Adipocyte (in vitro differentiated cells): ENCODE data around the gene TET1.
"Not testable (repeated sequence)": the region's sequence is repeated elsewhere in the genome, so short reads cannot be mapped to it uniquely, and the experiment has no call there.

Source experiments
- DNase-seq: peaks from one replicate; pipeline ENCODE4 v3.0.0-alpha.2; 2015; ENCODE audit warnings: low read depth
- H3K27me3 ChIP-seq: replicated peaks from 2 replicates; pipeline ENCODE4 v1.7.0; 2013; ENCODE audit warnings: mild to moderate bottlenecking, low read length, moderate library complexity; ENCODE audit not compliant: control insufficient read depth, insufficient read depth
- H3K36me3 ChIP-seq: 2 replicates; pipeline ENCODE4 v1.7.0; 2013; ENCODE audit warnings: low read length, mild to moderate bottlenecking, moderate library complexity; ENCODE audit not compliant: control insufficient read depth, insufficient read depth, severe bottlenecking
- H3K4me1 ChIP-seq: 2 replicates; pipeline ENCODE4 v1.7.0; 2013; ENCODE audit warnings: mild to moderate bottlenecking, low read length, moderate library complexity; ENCODE audit not compliant: control insufficient read depth, insufficient read depth
- H3K4me3 ChIP-seq: 2 replicates; pipeline ENCODE4 v1.7.0; 2013; ENCODE audit warnings: mild to moderate bottlenecking, low read length, moderate library complexity
- H3K9ac ChIP-seq: 2 replicates; pipeline ENCODE4 v1.7.0; 2013; ENCODE audit warnings: mild to moderate bottlenecking, low read length, moderate library complexity
- H3K9me3 ChIP-seq: 2 replicates; pipeline ENCODE4 v1.7.0; 2013; ENCODE audit warnings: mild to moderate bottlenecking, low read length, moderate library complexity; ENCODE audit not compliant: control insufficient read depth

Gene TET1

GRCh38 chr10:68717435-68717834, 157.3 kb downstream of the TET1 start:
- Histone ChIP-seq H3K4me1 (peaks cover 5% of the 10 kb centered on the region), H3K27me3 (no peaks in the 10 kb centered on the region), H3K9ac (no peak overlapping the region), H3K36me3 (no peaks in the 10 kb centered on the region), H3K9me3 (no peaks in the 10 kb centered on the region), H3K4me3 (no peak overlapping the region)
- DNase-seq, result no peak

- peak; percentile 99 for DNase-seq
Observed at GRCh38 chr10:68720793-68721672, 160.9 kb downstream of the TET1 start, which contains the start of gene CCAR1. Gene CCAR1 (plus strand): TSS chr10:68721239. CDS start chr10:68722505, 1,266 bp downstream.

DNA sequence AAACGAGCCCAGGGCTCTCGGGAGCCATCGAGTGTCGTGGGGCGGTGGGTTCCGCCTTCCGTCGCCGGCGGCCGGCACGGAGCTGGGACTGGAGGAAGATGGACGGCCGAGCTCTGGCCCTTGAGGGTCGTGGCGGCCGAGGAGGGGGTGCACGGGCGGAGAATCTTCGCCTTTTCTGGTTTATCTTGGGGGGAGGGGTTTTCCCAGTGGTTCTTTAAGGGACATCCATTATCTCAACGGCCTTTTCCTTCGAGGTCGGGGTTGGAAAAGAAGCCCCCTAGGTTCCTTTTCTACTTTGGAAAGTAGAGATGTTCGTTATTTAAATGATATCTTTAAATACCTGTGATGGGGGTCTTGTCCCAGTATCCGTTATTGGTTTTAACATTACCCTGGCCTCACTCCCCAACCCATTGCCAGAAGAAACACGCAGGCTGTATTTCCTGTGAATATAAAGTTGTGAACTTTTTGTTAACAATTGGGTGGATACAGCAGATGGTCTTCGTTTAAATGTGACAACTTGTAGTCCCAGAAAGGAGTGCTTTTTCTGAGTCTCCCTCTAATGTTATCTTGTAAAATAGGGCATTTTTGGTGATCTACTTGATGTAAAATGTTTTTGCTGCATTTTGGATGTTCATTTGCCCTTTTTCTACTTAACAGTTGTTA, 161.7 kb downstream of the TET1 start:
- peak; percentile 40 for DNase-seq
- Histone ChIP-seq H3K4me3 (peak overlapping the region; percentile 97), H3K27me3 (no peaks in the 10 kb centered on the region), H3K36me3 (peaks cover 29% of the 10 kb centered on the region), H3K9ac (peak overlapping the region; percentile 98), H3K9me3 (no peaks in the 10 kb centered on the region), H3K4me1 (peaks cover 9% of the 10 kb centered on the region)

More at GRCh38 chr10:68720793-68721672, 160.9 kb downstream of the TET1 start, which contains the start of gene CCAR1:
- Histone ChIP-seq H3K4me1 (peaks cover 9% of the 10 kb centered on the region), H3K27me3 (no peaks in the 10 kb centered on the region), H3K9ac (peak within 1 kb of the TSS; percentile 98), H3K36me3 (peaks cover 24% of the 10 kb centered on the region), H3K4me3 (peak within 1 kb of the TSS; percentile 97), H3K9me3 (no peaks in the 10 kb centered on the region)

DNA sequence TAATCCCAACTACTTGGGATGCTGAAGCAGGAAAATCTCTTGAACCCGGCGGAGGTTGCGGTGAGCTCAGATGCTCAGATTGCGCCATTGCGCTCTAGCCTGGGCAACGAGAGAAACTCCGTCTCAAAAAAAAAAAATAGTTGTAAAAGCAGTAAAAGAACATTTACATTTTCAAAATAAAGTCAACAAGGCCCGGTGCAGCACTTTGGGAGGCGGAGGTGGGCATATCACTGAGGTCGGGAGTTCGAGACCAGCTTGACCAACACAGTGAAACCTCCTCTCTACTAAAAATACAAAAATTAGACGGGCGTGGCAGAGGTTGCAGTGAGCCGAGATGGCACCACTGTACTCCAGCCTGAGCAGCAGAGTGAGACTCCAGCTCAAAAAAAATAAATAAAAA, 164.9 kb downstream of the TET1 start:
- Histone ChIP-seq H3K36me3 (peaks cover 49% of the 10 kb centered on the region), H3K4me1 (peaks cover 9% of the 10 kb centered on the region)

GRCh38 chr10:68727146-68727545, 167.0 kb downstream of the TET1 start:
- Histone ChIP-seq H3K4me1 (peaks cover 7% of the 10 kb centered on the region), H3K9ac (no peak overlapping the region), H3K27me3 (no peaks in the 10 kb centered on the region), H3K36me3 (peaks cover 66% of the 10 kb centered on the region), H3K4me3 (no peak overlapping the region), H3K9me3 (no peaks in the 10 kb centered on the region)
- DNase-seq, result no peak

More for the DNA sequence above, 164.9 kb downstream of the TET1 start:
- Histone ChIP-seq H3K4me3 (no peak overlapping the region), H3K9me3 (no peaks in the 10 kb centered on the region), H3K27me3 (no peaks in the 10 kb centered on the region), H3K9ac (no peak overlapping the region)
- no peak for DNase-seq

DNA sequence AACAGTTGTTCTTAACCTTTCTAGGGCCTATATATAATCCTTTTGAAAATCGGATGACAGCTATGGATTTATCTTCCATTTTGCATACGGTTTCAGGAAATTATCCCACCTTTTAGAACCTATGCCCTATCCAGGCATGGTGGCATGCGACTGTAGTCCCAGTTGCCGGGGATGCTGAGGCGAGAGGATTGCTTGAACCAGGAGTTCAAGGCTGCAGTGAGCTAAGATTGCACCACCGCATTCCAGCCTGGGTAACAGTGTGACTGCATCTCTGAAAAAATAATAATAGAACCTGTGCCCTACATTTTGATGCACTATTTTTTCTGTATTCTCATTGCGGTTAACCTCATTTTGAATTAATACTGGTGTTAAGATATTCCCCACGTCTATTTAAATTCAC, 172.5 kb downstream of the TET1 start:
- DNase-seq, result no peak
- Histone ChIP-seq H3K4me1 (no peaks in the 10 kb centered on the region), H3K36me3 (peaks cover 77% of the 10 kb centered on the region), H3K9ac (no peak overlapping the region), H3K9me3 (no peaks in the 10 kb centered on the region), H3K4me3 (no peak overlapping the region), H3K27me3 (no peaks in the 10 kb centered on the region)

DNA sequence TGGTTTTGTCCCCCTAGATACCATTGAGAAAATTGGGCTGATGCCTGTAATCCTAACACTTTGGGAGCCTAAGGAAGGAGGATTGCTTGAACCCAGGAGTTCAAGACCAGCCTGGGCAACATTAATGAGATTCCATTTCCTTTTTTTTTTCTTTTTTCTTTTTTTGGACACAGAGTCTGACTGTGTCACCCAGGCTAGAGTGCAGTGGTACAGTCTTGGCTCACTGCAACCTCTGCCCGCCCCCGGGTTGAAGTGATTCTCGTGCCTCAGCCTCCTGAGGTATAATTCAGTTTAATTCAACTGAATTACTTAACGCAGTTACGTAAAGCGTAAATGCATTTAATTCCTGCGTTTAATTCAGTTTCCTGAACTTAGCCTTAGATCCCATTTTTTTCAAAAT, 174.2 kb downstream of the TET1 start:
- Histone ChIP-seq H3K9me3 (no peaks in the 10 kb centered on the region), H3K9ac (no peak overlapping the region), H3K27me3 (no peaks in the 10 kb centered on the region), H3K4me3 (no peak overlapping the region), H3K36me3 (peaks cover 80% of the 10 kb centered on the region), H3K4me1 (no peaks in the 10 kb centered on the region)
- no peak for DNase-seq

DNA sequence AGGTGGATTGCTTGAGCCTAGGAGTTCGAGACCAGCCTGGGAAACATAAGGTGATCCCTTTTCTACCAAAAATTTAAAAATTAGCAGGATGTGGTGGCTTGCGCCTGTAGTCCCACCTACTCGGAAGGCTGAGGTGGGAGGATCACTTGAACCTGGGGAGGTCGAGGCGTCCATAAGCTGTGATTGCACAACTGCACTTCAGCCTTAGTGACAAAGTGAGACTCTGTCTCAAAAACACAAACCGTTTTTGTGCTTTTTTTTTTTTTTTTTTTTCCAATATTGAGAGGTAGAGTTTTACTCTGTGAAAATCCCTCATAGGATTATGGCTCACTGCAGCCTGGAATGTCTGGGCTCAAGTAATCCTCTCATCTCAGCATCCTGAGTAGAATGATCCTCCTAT, 175.0 kb downstream of the TET1 start:
- DNase-seq, result no peak
- no peaks in the 10 kb centered on the region for H3K27me3 ChIP-seq
- H3K9ac ChIP-seq, result no peak overlapping the region
- no peaks in the 10 kb centered on the region for H3K4me1 ChIP-seq
- H3K4me3 ChIP-seq, result no peak overlapping the region
- H3K36me3 ChIP-seq, result peaks cover 88% of the 10 kb centered on the region
- H3K9me3 ChIP-seq, result no peaks in the 10 kb centered on the region

DNA sequence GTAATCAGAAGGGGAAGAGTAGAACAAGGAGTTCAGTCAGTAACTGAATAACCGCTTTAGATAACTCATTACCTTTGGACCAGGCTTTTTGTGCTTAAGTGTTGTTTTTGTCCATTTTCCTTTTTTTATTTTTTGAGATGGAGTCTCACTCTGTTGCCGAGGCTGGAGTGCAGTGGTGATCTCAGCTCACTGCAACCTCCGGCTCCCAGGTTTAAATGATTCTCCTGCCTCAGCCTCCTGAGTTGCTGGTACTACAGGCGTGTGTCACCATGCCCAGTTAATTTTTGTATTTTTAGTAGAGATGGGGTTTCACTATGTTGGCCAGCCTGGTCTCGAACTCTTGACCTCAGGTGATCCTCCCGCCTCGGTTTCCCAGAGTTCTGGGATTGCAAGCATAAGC, 175.6 kb downstream of the TET1 start:
- not testable (repeated sequence) for H3K9ac ChIP-seq, H3K4me1 ChIP-seq, H3K27me3 ChIP-seq, H3K4me3 ChIP-seq, DNase-seq, H3K9me3 ChIP-seq
- H3K36me3 ChIP-seq, result peaks cover 90% of the 10 kb centered on the region

DNA sequence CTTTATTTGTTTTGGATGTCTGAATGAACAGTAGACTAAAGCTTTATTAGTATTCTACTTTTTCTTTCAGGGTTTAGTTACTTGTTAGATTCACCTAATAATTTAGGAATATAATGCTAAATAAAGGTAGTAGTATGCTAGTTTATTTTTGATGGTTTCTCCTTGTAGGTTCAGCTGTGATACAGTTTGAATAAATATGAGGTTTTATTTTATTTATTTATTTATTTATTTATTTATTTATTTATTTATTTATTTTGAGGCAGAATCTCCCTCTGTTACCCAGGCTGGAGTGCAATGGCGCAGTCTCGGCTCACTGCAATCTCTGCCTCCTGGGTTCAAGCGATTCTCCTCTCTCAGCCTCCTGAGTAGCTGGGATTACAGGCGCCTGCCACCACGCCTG, 180.5 kb downstream of the TET1 start:
- not testable (repeated sequence) for H3K27me3 ChIP-seq, DNase-seq, H3K9me3 ChIP-seq, H3K4me3 ChIP-seq, H3K9ac ChIP-seq, H3K4me1 ChIP-seq
- H3K36me3 ChIP-seq, result peaks cover 91% of the 10 kb centered on the region

DNA sequence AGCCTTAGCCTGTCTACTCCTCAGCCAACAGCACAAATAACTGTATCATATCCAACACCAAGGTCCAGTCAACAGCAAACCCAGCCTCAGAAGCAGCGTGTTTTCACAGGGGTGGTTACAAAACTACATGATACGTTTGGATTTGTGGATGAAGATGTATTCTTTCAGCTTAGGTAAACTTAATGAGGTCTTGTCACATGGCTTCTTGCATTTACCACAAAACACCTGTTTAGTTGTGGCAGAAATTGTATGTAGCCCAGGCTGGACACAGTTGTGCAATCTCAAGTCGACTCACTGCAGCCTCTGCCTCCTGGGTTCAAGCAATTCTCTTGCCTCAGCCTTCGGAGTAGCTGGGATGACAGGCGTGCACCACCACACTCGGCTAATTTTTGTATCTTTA, 182.3 kb downstream of the TET1 start:
- H3K9me3 ChIP-seq, result no peaks in the 10 kb centered on the region
- no peaks in the 10 kb centered on the region for H3K27me3 ChIP-seq
- peaks cover 84% of the 10 kb centered on the region for H3K36me3 ChIP-seq
- no peak overlapping the region for H3K9ac ChIP-seq
- H3K4me3 ChIP-seq, result no peak overlapping the region
- DNase-seq, result no peak
- peaks cover 6% of the 10 kb centered on the region for H3K4me1 ChIP-seq
